Retinal pigment epithelial cell (primary cell): Measurements from ENCODE around the gene TMEM161A.
"Not testable (repeated sequence)": the region's sequence is repeated elsewhere in the genome, so short reads cannot be mapped to it uniquely, and the experiment has no call there.

Experiments
- DNase-seq: peaks from one replicate; pipeline ENCODE4 v3.0.0-alpha.2; 2010; ENCODE audit warnings: low read depth
- H3K4me3 ChIP-seq: 2 replicates; pipeline ENCODE4 v1.5.1; 2011; ENCODE audit warnings: mild to moderate bottlenecking, low read length, control low read depth, moderate library complexity
- CTCF ChIP-seq: conservative IDR thresholded peaks from 2 replicates; pipeline ENCODE4 v1.5.1; 2011; ENCODE audit warnings: low read depth, low read length, control low read depth, inconsistent platforms

TMEM161A gene

GRCh38 chr19:19138109-19138981, at the start of gene TMEM161A:
Gene TMEM161A (minus strand): TSS chr19:19138478. CDS start chr19:19138428, 50 bp downstream.
- H3K4me3 ChIP-seq = peak within 1 kb of the TSS; percentile 89
- DNase-seq = peak; percentile 97
- no peak for TF ChIP-seq CTCF

- H3K4me3 ChIP-seq = no peak overlapping the region
- TF ChIP-seq CTCF = no peak
- no peak for DNase-seq
Observed at GRCh38 chr19:19186742-19187141, 48.5 kb upstream of the TMEM161A start.

GRCh38 chr19:19185853-19186740, 47.8 kb upstream of the TMEM161A start:
- DNase-seq = no peak
- peak; percentile 79 for TF ChIP-seq CTCF
- no peak overlapping the region for H3K4me3 ChIP-seq

GRCh38 chr19:19181488-19181998, 43.3 kb upstream of the TMEM161A start:
- no peak overlapping the region for H3K4me3 ChIP-seq
- TF ChIP-seq CTCF = no peak
- no peak for DNase-seq

GRCh38 chr19:19179548-19180441, 41.5 kb upstream of the TMEM161A start:
- no peak for DNase-seq
- H3K4me3 ChIP-seq = no peak overlapping the region
- no peak for TF ChIP-seq CTCF

GRCh38 chr19:19176950-19177349, 38.7 kb upstream of the TMEM161A start:
- no peak overlapping the region for H3K4me3 ChIP-seq
- TF ChIP-seq CTCF = no peak
- no peak for DNase-seq

GRCh38 chr19:19173243-19173642, 35.0 kb upstream of the TMEM161A start:
- H3K4me3 ChIP-seq, DNase-seq: not testable (repeated sequence)
